Measurements from ENCODE around the gene GAB3.

GAB3 gene

DNA sequence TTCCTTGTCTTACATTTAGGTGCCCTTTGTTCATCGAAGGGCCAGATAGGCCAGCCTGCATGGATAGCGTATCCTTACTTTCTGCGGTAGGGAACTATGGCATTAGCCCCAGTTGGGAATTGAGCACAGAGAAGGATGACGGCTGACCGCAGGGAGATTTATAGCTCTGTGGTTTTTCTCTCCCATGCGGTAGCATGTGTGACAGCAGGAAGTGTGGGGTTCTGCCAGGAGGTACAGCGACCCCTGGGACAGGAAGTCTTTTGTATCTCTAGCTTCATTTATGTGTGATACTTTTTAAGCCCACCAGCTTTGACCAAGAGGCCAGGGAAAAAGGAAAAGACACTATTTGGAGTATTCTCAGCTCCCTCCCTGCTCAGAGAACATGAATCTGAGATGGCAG, 33.1 kb downstream of the GAB3 start:
- CTCF ChIA-PET, result interaction anchor here (1.0 to 6.8 kb wide), 8 partner anchors 9 to 38 kb away, joined by 3 to 69 read pairs (median 4); partner anchors contain the start of gene GAB3

DNA sequence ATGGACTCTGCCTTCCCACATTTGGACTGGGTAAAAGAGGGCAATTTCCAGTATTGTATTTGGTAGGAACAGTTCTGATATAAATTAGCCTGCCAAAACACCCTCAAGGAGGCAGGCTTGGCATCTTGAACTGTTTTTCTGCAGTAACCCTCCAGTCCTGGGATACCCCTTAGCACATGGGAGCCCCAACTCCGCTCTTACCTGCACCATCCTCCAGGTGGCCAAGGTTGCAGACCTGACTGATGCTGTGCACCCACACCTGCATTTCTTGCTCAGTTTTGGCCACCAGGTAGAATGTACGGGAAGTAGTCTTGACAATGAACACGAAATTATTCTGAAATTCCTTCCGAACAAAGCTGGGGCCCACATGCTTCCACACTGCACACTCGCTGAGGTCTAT, 35.1 kb downstream of the GAB3 start:
- peak in 1 of 3 donors; percentile 16 for DNase-seq
- WGBS (ENCODE audit: insufficient coverage), result 89% methylated on average over 5 of the region's 5 CpGs
- no peaks in the 10 kb centered on the region for H3K27me3 ChIP-seq (replicated peaks in 2 of 5; ENCODE audit: control insufficient read depth in 4 of 5, insufficient read depth in 5 of 5, low read length in 4 of 5)
- peaks cover 4 to 36% (median 14%) of the 10 kb centered on the region in 4 experiments for H3K36me3 ChIP-seq (ENCODE audit: control insufficient read depth in 4 of 4, insufficient read depth in 4 of 4, low read length in 3 of 4)
- H3K4me1 ChIP-seq (ENCODE audit: control extremely low read depth in 1 of 4, control insufficient read depth in 4 of 4, insufficient read depth in 4 of 4, low read length in 3 of 4), result peaks cover 37 to 76% (median 50%) of the 10 kb centered on the region in 4 experiments
- no peak overlapping the region for H3K27ac ChIP-seq (ENCODE audit: insufficient read depth in 1 of 2, low read depth in 1 of 2, low read length in 2 of 2, poor library complexity in 1 of 2, severe bottlenecking in 2 of 2)
- no peak overlapping the region for H3K4me3 ChIP-seq (ENCODE audit: control insufficient read depth in 1 of 7, extremely low read depth in 1 of 7, insufficient read depth in 4 of 7, low read depth in 2 of 7, low read length in 6 of 7)
- ChIA-PET POLR2A (no interaction called here), CTCF (interaction anchor here (1.1 to 6.8 kb wide), 5 partner anchors 9 to 33 kb away, joined by 3 to 69 read pairs (median 26); partner anchors contain the start of gene GAB3)
- no peaks in the 10 kb centered on the region for H3K9me3 ChIP-seq (ENCODE audit: control extremely low read depth in 1 of 5, control insufficient read depth in 4 of 5, insufficient read depth in 2 of 5, low read depth in 1 of 5, low read length in 4 of 5)

More for the DNA sequence above, 33.1 kb downstream of the GAB3 start:
- Histone ChIP-seq H3K9me3 (ENCODE audit: control extremely low read depth in 1 of 5, control insufficient read depth in 4 of 5, insufficient read depth in 2 of 5, low read depth in 1 of 5, low read length in 4 of 5) (peaks cover 0 to 6% (median 2%) of the 10 kb centered on the region in 5 experiments), H3K27ac (ENCODE audit: insufficient read depth in 1 of 2, low read depth in 1 of 2, low read length in 2 of 2, poor library complexity in 1 of 2, severe bottlenecking in 2 of 2) (peak overlapping the region; percentile 49 to 76), H3K4me1 (ENCODE audit: control extremely low read depth in 1 of 4, control insufficient read depth in 4 of 4, insufficient read depth in 4 of 4, low read length in 3 of 4) (peaks cover 37 to 73% (median 46%) of the 10 kb centered on the region in 4 experiments), H3K27me3 (replicated peaks in 2 of 5; ENCODE audit: control insufficient read depth in 4 of 5, insufficient read depth in 5 of 5, low read length in 4 of 5) (no peaks in the 10 kb centered on the region), H3K36me3 (ENCODE audit: control insufficient read depth in 4 of 4, insufficient read depth in 4 of 4, low read length in 3 of 4) (peaks cover 0 to 18% (median 4%) of the 10 kb centered on the region in 4 experiments), H3K4me3 (ENCODE audit: control insufficient read depth in 1 of 7, extremely low read depth in 1 of 7, insufficient read depth in 4 of 7, low read depth in 2 of 7, low read length in 6 of 7) (peak overlapping the region in 5 of 7 experiments; percentile 6 to 55 (median 20))
- 23% methylated on average over 6 of the region's 7 CpGs for WGBS (ENCODE audit: insufficient coverage)
- POLR2A ChIA-PET, result interaction anchor here (1.8 kb wide), 1 partner anchor 31 kb away, joined by 8 read pairs; no protein-coding TSS in a partner anchor
- peak; percentile 87 to 94 (median 93) for DNase-seq

DNA sequence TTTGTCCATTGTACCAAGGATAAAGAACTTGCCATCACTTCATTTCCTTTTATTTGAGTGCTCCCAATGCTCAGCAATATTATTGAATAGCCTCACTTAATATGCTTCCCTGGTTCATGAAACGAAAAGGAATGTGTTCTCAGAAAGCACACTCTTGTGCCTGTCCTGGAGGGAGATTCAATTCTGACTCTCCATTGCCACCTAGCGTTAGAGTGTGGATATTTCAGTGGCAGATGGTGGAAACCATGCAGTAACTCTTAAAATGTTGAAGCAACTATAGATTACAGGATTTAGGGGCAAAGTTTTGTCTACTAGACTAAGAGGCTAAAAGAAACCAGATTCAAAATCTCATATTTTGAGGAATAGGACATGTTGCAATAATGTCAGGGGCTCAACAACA, 36.0 kb downstream of the GAB3 start:
- peak; percentile 52 to 80 (median 71) for DNase-seq
- 0% methylated on average over 1 of the region's 2 CpGs for WGBS (ENCODE audit: insufficient coverage)

DNA sequence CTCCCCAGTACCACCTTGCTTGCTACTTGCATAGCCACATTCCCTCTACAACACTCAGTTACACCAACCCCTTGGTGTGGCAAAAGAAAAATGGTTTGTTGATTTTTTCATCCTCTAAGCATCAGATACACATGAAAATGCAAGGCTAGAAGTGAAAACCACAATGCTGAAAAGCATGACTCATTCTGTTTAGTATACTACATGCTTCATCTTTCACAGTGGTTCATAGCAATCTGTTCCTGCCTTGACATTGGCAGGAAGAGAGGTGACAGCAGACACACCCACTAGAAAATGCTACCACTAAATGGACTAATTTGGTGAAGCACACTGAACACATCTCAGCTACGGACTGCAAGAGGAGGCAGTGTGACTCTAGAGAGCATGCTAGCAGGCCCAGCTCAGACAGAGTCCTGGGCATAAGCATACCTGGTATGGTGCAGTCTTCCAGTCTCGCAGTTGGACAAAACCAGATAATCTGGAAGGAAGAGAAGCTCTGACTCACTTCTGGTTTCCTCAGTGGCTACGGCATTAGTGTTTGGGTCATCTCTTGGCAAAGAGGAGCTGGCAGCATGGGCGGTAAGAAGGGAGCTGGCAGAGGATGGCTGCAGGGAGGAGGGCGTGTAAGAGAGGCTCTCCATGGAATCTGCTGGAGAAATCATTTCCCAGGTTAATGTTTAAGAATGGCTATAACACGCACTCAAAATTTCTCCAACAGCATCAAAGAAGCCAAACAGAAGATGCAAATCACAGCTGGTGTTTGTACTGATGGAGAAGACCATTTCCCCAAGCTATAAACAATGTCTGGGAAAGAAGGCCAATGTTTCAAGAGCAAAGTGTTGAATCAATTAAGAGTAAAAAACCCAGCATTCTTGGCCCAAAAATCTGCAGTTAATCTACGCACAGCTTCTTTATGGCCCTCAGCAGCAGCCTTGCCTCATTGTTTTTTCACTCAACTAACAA, 37.8 kb downstream of the GAB3 start:
- Histone ChIP-seq H3K27me3 (replicated peaks in 2 of 5; ENCODE audit: control insufficient read depth in 4 of 5, insufficient read depth in 5 of 5, low read length in 4 of 5) (peaks cover 0 to 3% (median 0%) of the 10 kb centered on the region in 5 experiments), H3K27ac (ENCODE audit: insufficient read depth in 1 of 2, low read depth in 1 of 2, low read length in 2 of 2, poor library complexity in 1 of 2, severe bottlenecking in 2 of 2) (no peak overlapping the region), H3K9me3 (ENCODE audit: control extremely low read depth in 1 of 5, control insufficient read depth in 4 of 5, insufficient read depth in 2 of 5, low read depth in 1 of 5, low read length in 4 of 5) (peaks cover 0 to 4% (median 0%) of the 10 kb centered on the region in 5 experiments), H3K4me3 (ENCODE audit: control insufficient read depth in 1 of 7, extremely low read depth in 1 of 7, insufficient read depth in 4 of 7, low read depth in 2 of 7, low read length in 6 of 7) (no peak overlapping the region), H3K4me1 (ENCODE audit: control extremely low read depth in 1 of 4, control insufficient read depth in 4 of 4, insufficient read depth in 4 of 4, low read length in 3 of 4) (peaks cover 18 to 52% (median 29%) of the 10 kb centered on the region in 4 experiments), H3K36me3 (ENCODE audit: control insufficient read depth in 4 of 4, insufficient read depth in 4 of 4, low read length in 3 of 4) (peaks cover 5 to 47% (median 29%) of the 10 kb centered on the region in 4 experiments)
- 64% methylated on average over 5 of the region's 7 CpGs for WGBS (ENCODE audit: insufficient coverage)
- POLR2A ChIA-PET, result no interaction called here
- CTCF ChIA-PET, result interaction anchor here (0.7 to 2.0 kb wide), 4 partner anchors 19 to 49 kb away, joined by 3 to 8 read pairs (median 4); partner anchors contain the start of gene DKC1
- DNase-seq, result peak; percentile 43 to 87 (median 80)

More for the DNA sequence above, 36.0 kb downstream of the GAB3 start:
- Histone ChIP-seq H3K36me3 (ENCODE audit: control insufficient read depth in 4 of 4, insufficient read depth in 4 of 4, low read length in 3 of 4) (peaks cover 4 to 42% (median 19%) of the 10 kb centered on the region in 4 experiments), H3K27ac (ENCODE audit: insufficient read depth in 1 of 2, low read depth in 1 of 2, low read length in 2 of 2, poor library complexity in 1 of 2, severe bottlenecking in 2 of 2) (no peak overlapping the region), H3K27me3 (replicated peaks in 2 of 5; ENCODE audit: control insufficient read depth in 4 of 5, insufficient read depth in 5 of 5, low read length in 4 of 5) (peaks cover 0 to 3% (median 0%) of the 10 kb centered on the region in 5 experiments), H3K4me3 (ENCODE audit: control insufficient read depth in 1 of 7, extremely low read depth in 1 of 7, insufficient read depth in 4 of 7, low read depth in 2 of 7, low read length in 6 of 7) (no peak overlapping the region), H3K4me1 (ENCODE audit: control extremely low read depth in 1 of 4, control insufficient read depth in 4 of 4, insufficient read depth in 4 of 4, low read length in 3 of 4) (peaks cover 35 to 70% (median 46%) of the 10 kb centered on the region in 4 experiments), H3K9me3 (ENCODE audit: control extremely low read depth in 1 of 5, control insufficient read depth in 4 of 5, insufficient read depth in 2 of 5, low read depth in 1 of 5, low read length in 4 of 5) (no peaks in the 10 kb centered on the region)
- ChIA-PET CTCF (no interaction called here), POLR2A (no interaction called here)

DNA sequence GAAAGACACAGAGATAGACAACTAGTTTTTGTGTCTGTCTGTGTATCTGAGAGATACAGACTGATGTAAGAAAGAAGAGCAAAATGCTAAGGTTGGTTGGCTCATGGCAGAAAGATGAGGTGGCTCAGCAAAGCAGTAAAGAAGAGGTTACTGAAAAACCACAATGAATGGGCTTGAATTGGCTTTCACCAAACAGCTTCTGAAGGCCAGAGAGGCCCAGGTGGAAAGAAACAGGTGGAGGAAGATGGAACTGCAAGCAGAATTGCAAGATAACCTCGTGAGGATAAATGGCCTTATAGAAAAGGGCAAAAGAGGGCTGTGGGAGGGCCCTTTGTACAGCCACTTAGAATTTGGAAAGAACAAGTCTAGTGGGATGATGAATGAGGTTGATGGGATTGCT, 39.6 kb downstream of the GAB3 start:
- DNase-seq, result peak in 1 of 3 donors; percentile 19
- H3K4me1 ChIP-seq (ENCODE audit: control extremely low read depth in 1 of 4, control insufficient read depth in 4 of 4, insufficient read depth in 4 of 4, low read length in 3 of 4), result peaks cover 0 to 34% (median 15%) of the 10 kb centered on the region in 4 experiments
- peaks cover 0 to 3% (median 0%) of the 10 kb centered on the region in 5 experiments for H3K27me3 ChIP-seq (replicated peaks in 2 of 5; ENCODE audit: control insufficient read depth in 4 of 5, insufficient read depth in 5 of 5, low read length in 4 of 5)
- POLR2A ChIA-PET, result no interaction called here
- CTCF ChIA-PET, result interaction anchor here (1.0 kb wide), 1 partner anchor 37 kb away, joined by 3 read pairs; no protein-coding TSS in a partner anchor
- H3K4me3 ChIP-seq (ENCODE audit: control insufficient read depth in 1 of 7, extremely low read depth in 1 of 7, insufficient read depth in 4 of 7, low read depth in 2 of 7, low read length in 6 of 7), result no peak overlapping the region
- no peak overlapping the region for H3K27ac ChIP-seq (ENCODE audit: insufficient read depth in 1 of 2, low read depth in 1 of 2, low read length in 2 of 2, poor library complexity in 1 of 2, severe bottlenecking in 2 of 2)
- peaks cover 9 to 47% (median 31%) of the 10 kb centered on the region in 4 experiments for H3K36me3 ChIP-seq (ENCODE audit: control insufficient read depth in 4 of 4, insufficient read depth in 4 of 4, low read length in 3 of 4)
- peaks cover 0 to 4% (median 0%) of the 10 kb centered on the region in 5 experiments for H3K9me3 ChIP-seq (ENCODE audit: control extremely low read depth in 1 of 5, control insufficient read depth in 4 of 5, insufficient read depth in 2 of 5, low read depth in 1 of 5, low read length in 4 of 5)
- WGBS (ENCODE audit: insufficient coverage), result 38% methylated on average over 1 of the region's 1 CpG

DNA sequence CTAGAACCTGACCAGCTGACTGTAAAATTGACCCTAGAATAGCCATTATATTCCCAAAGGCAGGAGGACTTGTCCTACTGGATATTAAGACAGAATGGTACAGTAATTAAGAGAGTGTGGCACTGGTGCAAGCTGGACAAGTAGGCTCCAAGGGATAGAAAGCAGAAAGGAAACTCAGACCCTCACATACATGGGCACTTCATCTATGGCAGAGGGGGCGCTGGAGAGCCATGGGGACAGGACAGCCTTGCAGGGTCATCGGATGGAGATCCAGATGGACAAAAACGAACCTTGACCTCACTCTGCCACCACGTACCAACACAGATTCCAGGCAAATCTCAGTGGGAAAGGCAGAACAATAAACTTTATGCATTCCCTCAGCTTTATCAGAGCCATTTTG, 40.6 kb downstream of the GAB3 start:
- 64% methylated on average over 4 of the region's 4 CpGs for WGBS (ENCODE audit: insufficient coverage)
- peaks cover 0 to 4% (median 0%) of the 10 kb centered on the region in 5 experiments for H3K9me3 ChIP-seq (ENCODE audit: control extremely low read depth in 1 of 5, control insufficient read depth in 4 of 5, insufficient read depth in 2 of 5, low read depth in 1 of 5, low read length in 4 of 5)
- peaks cover 0 to 24% (median 13%) of the 10 kb centered on the region in 4 experiments for H3K4me1 ChIP-seq (ENCODE audit: control extremely low read depth in 1 of 4, control insufficient read depth in 4 of 4, insufficient read depth in 4 of 4, low read length in 3 of 4)
- ChIA-PET CTCF (interaction anchor here (1.0 kb wide), 1 partner anchor 38 kb away, joined by 3 read pairs; no protein-coding TSS in a partner anchor), POLR2A (no interaction called here)
- no peak overlapping the region for H3K27ac ChIP-seq (ENCODE audit: insufficient read depth in 1 of 2, low read depth in 1 of 2, low read length in 2 of 2, poor library complexity in 1 of 2, severe bottlenecking in 2 of 2)
- H3K36me3 ChIP-seq (ENCODE audit: control insufficient read depth in 4 of 4, insufficient read depth in 4 of 4, low read length in 3 of 4), result peaks cover 9 to 48% (median 30%) of the 10 kb centered on the region in 4 experiments
- H3K4me3 ChIP-seq (ENCODE audit: control insufficient read depth in 1 of 7, extremely low read depth in 1 of 7, insufficient read depth in 4 of 7, low read depth in 2 of 7, low read length in 6 of 7), result no peak overlapping the region
- H3K27me3 ChIP-seq (replicated peaks in 2 of 5; ENCODE audit: control insufficient read depth in 4 of 5, insufficient read depth in 5 of 5, low read length in 4 of 5), result peaks cover 0 to 3% (median 0%) of the 10 kb centered on the region in 5 experiments
- DNase-seq, result no peak
